ENCODE data around the gene TTC16. TPM values are rescaled to one million over a fixed set of nuclear protein-coding genes. Genes with fewer than 3 reads are reported as not detected.

The TTC16 gene
- total and polyA plus RNA-seq, 2 of the 8 experiments (the other 6 are each of a cell fraction or from before 2014, with no cell fraction given) = 0.03 TPM; not detected in 1

DNA sequence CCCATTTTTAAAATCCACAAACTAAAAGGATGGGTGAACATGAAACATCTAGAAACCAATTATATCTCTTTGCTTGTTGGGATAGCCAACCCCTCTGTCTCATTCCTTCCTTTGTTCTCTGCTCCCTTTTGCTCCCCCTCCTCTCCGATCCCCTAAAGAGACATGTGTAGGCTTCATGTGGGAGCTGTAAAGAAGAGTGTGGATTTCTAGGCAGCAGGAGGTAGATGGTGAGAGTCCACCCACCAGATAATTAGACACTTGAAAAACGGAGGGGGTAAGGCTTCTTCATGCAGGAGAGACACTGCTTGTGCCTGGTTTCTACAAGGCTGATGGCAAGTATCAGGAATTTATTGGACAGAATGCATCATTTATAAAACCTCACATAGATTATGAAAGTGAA lies 36.4 kb upstream of the TTC16 start:
- no peaks in the 10 kb centered on the region for H3K79me1 ChIP-seq (ENCODE audit: low read depth, low read length)
- no peak overlapping the region for H2AK5ac ChIP-seq (ENCODE audit: low read depth, low read length)
- H4K5ac ChIP-seq (ENCODE audit: insufficient read length, low read depth, low read length) = no peak overlapping the region
- no peaks in the 10 kb centered on the region for H3K79me2 ChIP-seq (ENCODE audit: control insufficient read depth in 1 of 2, insufficient read depth in 2 of 2, low read length in 2 of 2)
- H2BK12ac ChIP-seq (ENCODE audit: low read depth, low read length) = no peak overlapping the region
- ChIA-PET POLR2A (ENCODE audit: partially characterized antibody) (no interaction called here), CTCF (ENCODE audit: partially characterized antibody) (interaction anchor here (0.6 to 2.8 kb wide), 2 partner anchors 55 to 114 kb away, joined by 3 to 8 read pairs; partner anchors contain the start of gene TOR2A)
- no peaks in the 10 kb centered on the region for H3K23me2 ChIP-seq (ENCODE audit: low read depth, low read length)
- no peak overlapping the region for H3K27ac ChIP-seq (ENCODE audit: low read depth, low read length)
- H4K8ac ChIP-seq (ENCODE audit: extremely low read depth, insufficient read depth, low read length) = no peak overlapping the region
- H2AFZ ChIP-seq (ENCODE audit: low read length) = no peak overlapping the region
- H2BK120ac ChIP-seq (replicated peaks; ENCODE audit: low read depth, low read length) = no peak overlapping the region
- H3K4me1 ChIP-seq (replicated peaks in 1 of 4; ENCODE audit: control insufficient read depth in 3 of 4, insufficient read depth in 4 of 4, low read length in 3 of 4) = no peaks in the 10 kb centered on the region
- H3K36me3 ChIP-seq (ENCODE audit: control insufficient read depth in 2 of 4, insufficient read depth in 4 of 4, low read length in 3 of 4) = peaks cover 2 to 45% (median 18%) of the 10 kb centered on the region in 4 experiments; a peak in 5 of 8 replicates
- H3K23ac ChIP-seq (ENCODE audit: insufficient read length) = no peak overlapping the region
- H3K9me3 ChIP-seq (ENCODE audit: insufficient read depth in 2 of 2, low read depth in 1 of 2, low read length in 1 of 2) = no peaks in the 10 kb centered on the region
- no peak overlapping the region for H2BK5ac ChIP-seq (ENCODE audit: low read depth, low read length)
- H3K4me3 ChIP-seq (ENCODE audit: extremely low read depth in 1 of 4, insufficient read depth in 2 of 4, low read depth in 3 of 4, low read length in 4 of 4) = no peak overlapping the region
- FAIRE-seq (no peak), DNase-seq (ENCODE audit: low read depth in 1 of 2, low spot score in 2 of 2) (no peak)
- no peaks in the 10 kb centered on the region for H3K27me3 ChIP-seq (replicated peaks in 1 of 4; ENCODE audit: control insufficient read depth in 3 of 4, extremely low read depth in 1 of 4, insufficient read depth in 3 of 4, low read length in 3 of 4)
- H3K56ac ChIP-seq (replicated peaks; ENCODE audit: insufficient read length, low read depth, low read length) = no peak overlapping the region
- no peak overlapping the region for H3K4ac ChIP-seq (replicated peaks; ENCODE audit: insufficient read length, low read depth, low read length)
- no peak overlapping the region for H3K14ac ChIP-seq (ENCODE audit: insufficient read length)
- TF ChIP-seq SP2 (IDR thresholded peaks at IDR 0.05; ENCODE audit: low read length) (no peak), KDM5A (IDR thresholded peaks at IDR 0.05; ENCODE audit: low read length) (no peak), CHD1 (IDR thresholded peaks at IDR 0.05; ENCODE audit: low read depth, low read length) (no peak), POU5F1 (IDR thresholded peaks at IDR 0.05; ENCODE audit: low read depth, low read length) (no peak), MAFK (IDR thresholded peaks at IDR 0.05; ENCODE audit: low read depth, low read length) (no peak), BCL11A (IDR thresholded peaks at IDR 0.05; ENCODE audit: low read depth in 2 of 2, low read length in 2 of 2) (no peak)
- TF ChIP-seq, protein P1, sequence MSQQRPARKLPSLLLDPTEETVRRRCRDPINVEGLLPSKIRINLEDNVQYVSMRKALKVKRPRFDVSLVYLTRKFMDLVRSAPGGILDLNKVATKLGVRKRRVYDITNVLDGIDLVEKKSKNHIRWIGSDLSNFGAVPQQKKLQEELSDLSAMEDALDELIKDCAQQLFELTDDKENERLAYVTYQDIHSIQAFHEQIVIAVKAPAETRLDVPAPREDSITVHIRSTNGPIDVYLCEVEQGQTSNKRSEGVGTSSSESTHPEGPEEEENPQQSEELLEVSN (IDR thresholded peaks at IDR 0.05) = no peak
- no peak overlapping the region for H3K9ac ChIP-seq (replicated peaks in 1 of 4; ENCODE audit: extremely low read depth in 1 of 4, low read depth in 3 of 4, low read length in 3 of 4)
- H4K91ac ChIP-seq (replicated peaks; ENCODE audit: insufficient read length, low read length) = no peak overlapping the region
- H3K4me2 ChIP-seq (ENCODE audit: insufficient read depth in 1 of 2, low read depth in 2 of 2, low read length in 2 of 2) = no peak overlapping the region
- no peak overlapping the region for H2BK20ac ChIP-seq (ENCODE audit: low read length)
- no peak overlapping the region for H3K18ac ChIP-seq (ENCODE audit: extremely low read depth, low read length)
- peaks cover 0 to 2% of the 10 kb centered on the region in 2 experiments for H4K20me1 ChIP-seq (replicated peaks in 1 of 2; ENCODE audit: control insufficient read depth in 1 of 2, insufficient read depth in 2 of 2, low read length in 2 of 2)
- 85% methylated on average over 2 of the region's 2 CpGs; no CpG with 5 or more reads in 1 of the 2 experiments for WGBS, 2 experiments (ENCODE audit: extremely low coverage in 1 of 2, insufficient coverage in 1 of 2, insufficient read length in 1 of 2, insufficient replicate concordance in 2 of 2, low coverage in 1 of 2, low lambda C conversion rate in 2 of 2, missing lambda C conversion rate in 1 of 2)
- no peak overlapping the region for H2BK15ac ChIP-seq (ENCODE audit: low read length)
